OCI-LY7 (cell line): ENCODE results near the gene ABRAXAS1. TPM values are rescaled to one million over a fixed set of nuclear protein-coding genes. Genes with fewer than 3 reads are reported as not detected.
"Not testable (repeated sequence)": the region's sequence is repeated elsewhere in the genome, so short reads cannot be mapped to it uniquely, and the experiment has no call there.

Source experiments
- BruUV-seq: library from RNA; stranded (reverse); fragments of 400-500 nt; replicated peaks from 2 replicates; lab custom pipeline; 2021; lab: Mats Ljungman, UMichigan
- CTCF ChIA-PET: fragments of 300-600 bp; sonication (Branson Sonifier 250); formaldehyde crosslinking; loops from one replicate; lab custom pipeline; 2022; ENCODE audit warnings: antibody characterized with exemption; ENCODE audit not compliant: unreplicated experiment; lab: Charles Lee
- POLR2A ChIA-PET: fragments of 300-600 bp; sonication (Branson Sonifier 250); formaldehyde crosslinking; loops from one replicate; lab custom pipeline; 2022; ENCODE audit warnings: antibody characterized with exemption; lab: Charles Lee
- DNase-seq: peaks from one replicate; pipeline ENCODE4 v3.0.0-alpha.2; 2015; ENCODE audit warnings: low spot score
- H2AFZ ChIP-seq: fragments of 200-600 bp; sonication (generic), shearing (Covaris generic); 2 replicates; pipeline ENCODE4 v1.6.1; 2014; ENCODE audit warnings: mild to moderate bottlenecking, antibody characterized with exemption, low read length, moderate library complexity
- H3K27ac ChIP-seq: fragments of 200-600 bp; sonication (generic); 2 replicates; pipeline ENCODE4 v1.5.1; 2014; ENCODE audit warnings: mixed run types, low read depth, mild to moderate bottlenecking, moderate library complexity, low read length, inconsistent platforms; ENCODE audit not compliant: poor library complexity, severe bottlenecking
- H3K36me3 ChIP-seq: fragments of 200-600 bp; sonication (generic); 2 replicates; pipeline ENCODE4 v1.6.1; 2014; ENCODE audit warnings: mild to moderate bottlenecking, antibody characterized with exemption, low read length, moderate library complexity, mixed read lengths; ENCODE audit not compliant: insufficient read depth
- H3K4me1 ChIP-seq: fragments of 200-600 bp; sonication (generic); 2 replicates; pipeline ENCODE4 v1.5.1; 2014; ENCODE audit warnings: mild to moderate bottlenecking, low read length; ENCODE audit not compliant: insufficient read depth, poor library complexity, severe bottlenecking
- H3K4me2 ChIP-seq: fragments of 200-600 bp; sonication (generic); 2 replicates; pipeline ENCODE4 v1.6.1; 2014; ENCODE audit warnings: mild to moderate bottlenecking, low read length
- H3K4me3 ChIP-seq: fragments of 200-600 bp; sonication (generic); 2 replicates; pipeline ENCODE4 v1.5.1; 2014; ENCODE audit warnings: mild to moderate bottlenecking, low read depth, low read length; ENCODE audit not compliant: poor library complexity, severe bottlenecking
- H3K79me2 ChIP-seq: fragments of 200-600 bp; sonication (generic); 2 replicates; pipeline ENCODE4 v1.6.1; 2016; ENCODE audit warnings: low read depth, mild to moderate bottlenecking, low read length, moderate library complexity, mixed read lengths; ENCODE audit not compliant: insufficient read depth
- H3K9me2 ChIP-seq: fragments of 200-600 bp; sonication (generic); 2 replicates; pipeline ENCODE4 v1.6.1; 2016; ENCODE audit warnings: mild to moderate bottlenecking, low read length, mixed read lengths; ENCODE audit not compliant: insufficient read depth
- H3K9me3 ChIP-seq: fragments of 200-600 bp; sonication (generic); 2 replicates; pipeline ENCODE4 v1.6.1; 2014; ENCODE audit warnings: mild to moderate bottlenecking, mixed run types, low read length, mixed read lengths
- H4K20me1 ChIP-seq: fragments of 200-600 bp; sonication (generic); 2 replicates; pipeline ENCODE4 v1.6.1; 2014; ENCODE audit warnings: mild to moderate bottlenecking, antibody characterized with exemption, low read length, moderate library complexity, mixed read lengths; ENCODE audit not compliant: insufficient read depth
- CTCF ChIP-seq: fragments of 200-600 bp; sonication (generic); conservative IDR thresholded peaks from 2 replicates; pipeline ENCODE4 v1.5.1; 2014; ENCODE audit warnings: mild to moderate bottlenecking, antibody characterized with exemption, low read length, moderate library complexity, mixed read lengths
- EZH2phosphoT487 ChIP-seq: fragments of 200-600 bp; sonication (generic); IDR thresholded peaks from 2 replicates; pipeline ENCODE4 v1.6.1; 2018; ENCODE audit warnings: low read depth, borderline replicate concordance, mild to moderate bottlenecking, mixed run types, antibody characterized with exemption, low read length, moderate library complexity, mixed read lengths
- intact Hi-C: fragments of 100-400 bp; cut with micrococcal nuclease; formaldehyde crosslinking; loops from one replicate; pipeline ENCODE4 v1.10.0; 2022; ENCODE audit not compliant: unreplicated experiment
- total RNA-seq, 2 experiments: library from RNA; depleted of rRNA in 1 of 2; stranded (reverse); fragments of >200 nt in 1 of 2; shearing (Covaris generic) in 1 of 2; gene quantifications; 2 replicates each; pipeline ENCODE4 v1.2.3, GENCODE V29; 2014 to 2022

The ABRAXAS1 gene
- total RNA-seq, 2 experiments from 2014 or later = 24.4 to 26.5 TPM

- H3K79me2 ChIP-seq, CTCF ChIA-PET, BruUV-seq, H3K4me2 ChIP-seq, H3K9me2 ChIP-seq, H4K20me1 ChIP-seq, H3K4me3 ChIP-seq, H3K4me1 ChIP-seq, H3K36me3 ChIP-seq, H3K9me3 ChIP-seq, H3K27ac ChIP-seq: not testable (repeated sequence)
- POLR2A ChIA-PET = interaction anchor here (0.9 to 2.8 kb wide), 2 partner anchors 10 to 14 kb away, joined by 3 to 8 read pairs; no protein-coding TSS in a partner anchor
- peak; percentile 86 for TF ChIP-seq CTCF
- intact Hi-C loops = loop anchor here (1.0 kb wide), 2 partner anchors 131 to 135 kb away; no protein-coding TSS in a partner anchor
- DNase-seq = peak; percentile 36
- peak overlapping the region; percentile 74; the same call in 1 of the 2 replicates for H2AFZ ChIP-seq
Measured at GRCh38 chr4:83509156-83509585, 24.3 kb upstream of the ABRAXAS1 start.

- H2AFZ ChIP-seq = peak overlapping the region; percentile 98
- intact Hi-C loops = no loop called here
Measured at GRCh38 chr4:83504996-83505395, 20.1 kb upstream of the ABRAXAS1 start.

More at GRCh38 chr4:83504996-83505395, 20.1 kb upstream of the ABRAXAS1 start:
- Histone ChIP-seq H3K27ac (no peak overlapping the region), H3K4me1 (peaks cover 13% of the 10 kb centered on the region), H3K36me3 (no peaks in the 10 kb centered on the region), H3K9me2 (no peaks in the 10 kb centered on the region), H3K4me3 (no peak overlapping the region), H3K4me2 (no peak overlapping the region), H3K9me3 (no peaks in the 10 kb centered on the region), H4K20me1 (no peaks in the 10 kb centered on the region), H3K79me2 (no peaks in the 10 kb centered on the region)
- CTCF ChIA-PET = no interaction called here
- no peak for TF ChIP-seq CTCF
- no peak for TF ChIP-seq EZH2phosphoT487
- no TSS peak for BruUV-seq
- POLR2A ChIA-PET = interaction anchor here (0.8 kb wide), 1 partner anchor 98 kb away, joined by 4 read pairs; no protein-coding TSS in a partner anchor
- no peak for DNase-seq
